ACHN (cell line): ENCODE results near the gene CD247.

ENCODE experiments used
- DNase-seq: peaks from one replicate; pipeline ENCODE4 v3.0.0-alpha.2; 2015
- in situ Hi-C: cut with HindIII; loops from 2 replicates; pipeline ENCODE4 v1.10.0; 2017; ENCODE audit warnings: low sequenced_read_pairs, low pct_ligation_motif_present, low pct_unique_long_range_greater_than_20kb

Gene CD247

GRCh38 chr1:167543199-167543990, 25.1 kb upstream of the CD247 start:
- DNase-seq, result no peak
- in situ Hi-C loops, result no loop called here

- in situ Hi-C loops, result no loop called here
- no peak for DNase-seq
These were observed 24.0 kb upstream of the CD247 start for GRCh38 chr1:167542109-167543032.

GRCh38 chr1:167541610-167542009, 23.3 kb upstream of the CD247 start:
- no peak for DNase-seq
- in situ Hi-C loops, result no loop called here

- DNase-seq, result no peak
- in situ Hi-C loops, result no loop called here
These were observed 22.7 kb upstream of the CD247 start for GRCh38 chr1:167541003-167541402.

GRCh38 chr1:167538657-167539056, 20.3 kb upstream of the CD247 start:
- in situ Hi-C loops, result no loop called here
- no peak for DNase-seq

GRCh38 chr1:167533851-167534300, 15.5 kb upstream of the CD247 start:
- in situ Hi-C loops, result no loop called here

GRCh38 chr1:167532964-167533824, 14.9 kb upstream of the CD247 start:
- in situ Hi-C loops, result no loop called here
- no peak for DNase-seq

More at GRCh38 chr1:167533851-167534300, 15.5 kb upstream of the CD247 start:
- DNase-seq, result peak; percentile 64

- DNase-seq, result no peak
- in situ Hi-C loops, result no loop called here
These were observed 14.0 kb upstream of the CD247 start for GRCh38 chr1:167532375-167532774.

- no peak for DNase-seq
- in situ Hi-C loops, result no loop called here
These were observed 11.6 kb upstream of the CD247 start for GRCh38 chr1:167529829-167530474.

GRCh38 chr1:167528057-167528728, 9.9 kb upstream of the CD247 start:
- no peak for DNase-seq
- in situ Hi-C loops, result no loop called here

GRCh38 chr1:167526667-167527383, 8.5 kb upstream of the CD247 start:
- in situ Hi-C loops, result no loop called here
- DNase-seq, result no peak

- in situ Hi-C loops, result no loop called here
These were observed 6.3 kb upstream of the CD247 start for GRCh38 chr1:167524651-167525050.

GRCh38 chr1:167522246-167522645, 3.9 kb upstream of the CD247 start:
- DNase-seq, result no peak
- in situ Hi-C loops, result no loop called here

More at GRCh38 chr1:167524651-167525050, 6.3 kb upstream of the CD247 start:
- DNase-seq, result no peak

- in situ Hi-C loops, result no loop called here
- DNase-seq, result no peak
These were observed 2.4 kb upstream of the CD247 start for GRCh38 chr1:167520711-167521206.

- in situ Hi-C loops, result no loop called here
- no peak for DNase-seq
These were observed 596 bp downstream of the CD247 start for GRCh38 chr1:167517535-167518330.
